Sigmoid colon (tissue), 7 donors: ENCODE data around the gene GPS1. TPM values are rescaled to one million over a fixed set of nuclear protein-coding genes. Genes with fewer than 3 reads are reported as not detected.

Experiments
- DNase-seq: peaks from one replicate; pipeline ENCODE4 v3.0.0-alpha.2; 2019
- H3K27ac ChIP-seq, 4 donors: fragments of 200-600 bp; sonication (generic); one replicate each; pipeline ENCODE4 v1.5.1; 2016 to 2019; ENCODE audit warnings: mild to moderate bottlenecking in 1 of 4
- H3K27me3 ChIP-seq, 3 donors: fragments of 200-600 bp; sonication (generic); one replicate each; pipeline ENCODE4 v1.5.1; 2019; ENCODE audit warnings: mild to moderate bottlenecking in 1 of 3
- H3K36me3 ChIP-seq, 4 donors: fragments of 200-600 bp; sonication (generic); one replicate each; pipeline ENCODE4 v1.5.1; 2016 to 2019
- H3K4me1 ChIP-seq, 4 donors: fragments of 200-600 bp; sonication (generic); one replicate each; pipeline ENCODE4 v1.5.1; 2017 to 2019
- H3K4me3 ChIP-seq, 4 donors: fragments of 200-600 bp; sonication (generic); one replicate each; pipeline ENCODE4 v1.5.1; 2017 to 2019; ENCODE audit warnings: mild to moderate bottlenecking in 2 of 4, moderate library complexity in 1 of 4
- H3K9me3 ChIP-seq, 4 donors: fragments of 200-600 bp in 3 of 4; sonication (generic) in 3 of 4; one replicate each; pipeline versions ENCODE4 v1.5.1 to v1.6.1; 2013 to 2019
- CTCF ChIP-seq, 4 experiments: fragments of 450-650 bp in 3 of 4; fragments of 200-600 bp in 1 of 4; IDR thresholded peaks; one replicate each; pipeline ENCODE4 v1.5.1; 2016 to 2019; ENCODE audit warnings: antibody characterized with exemption in 4 of 4, mild to moderate bottlenecking in 3 of 4, moderate library complexity in 2 of 4
- EP300 ChIP-seq, 4 donors: sonication (generic); formaldehyde crosslinking; IDR thresholded peaks; one replicate each; pipeline ENCODE4 v1.6.1; 2017; ENCODE audit warnings: antibody characterized with exemption in 4 of 4
- POLR2A ChIP-seq, 2 donors: fragments of 450-650 bp; IDR thresholded peaks; one replicate each; pipeline ENCODE4 v1.6.1; 2016; ENCODE audit warnings: antibody characterized with exemption in 2 of 2, mild to moderate bottlenecking in 2 of 2, moderate library complexity in 2 of 2
- POLR2AphosphoS5 ChIP-seq, 4 donors: sonication (generic); formaldehyde crosslinking; IDR thresholded peaks; one replicate each; pipeline ENCODE4 v1.6.1; 2017; ENCODE audit warnings: antibody characterized with exemption in 4 of 4
- WGBS, 2 donors: extraction: QIAGEN DNeasy Blood & Tissue Kit; methylation state at CpG; one replicate each; pipeline ENCODE4 v1.1.7; 2013; 5-methylcytosine and 5-hydroxymethylcytosine counted together
- intact Hi-C: fragments of 100-400 bp; cut with DNase I; formaldehyde crosslinking; loops from one replicate; pipeline ENCODE4 v1.15.1; 2023
- polyA plus RNA-seq, 3 donors: library from polyadenylated mRNA; stranded (reverse); fragments of 200-250 nt; gene quantifications; one replicate each; pipeline ENCODE4 v1.2.3, GENCODE V29; 2013
- total RNA-seq, 4 donors: library from RNA; depleted of rRNA; stranded (reverse); fragments of >200 nt; gene quantifications; one replicate each; pipeline ENCODE4 v1.1.0, GENCODE V29; 2016
- donor health status: healthy with polysubstance abuse.
- donor health status: Bipolar disorder and iron deficiency.
- donor health status: healthy.

GPS1 gene
- total RNA-seq = 10 to 100 TPM; 64.6 to 75.4 (median 69.8) TPM
- polyA plus RNA-seq = 10 to 100 TPM; 67.3 to 83.6 (median 69.1) TPM

GRCh38 chr17:82051776-82052637 lies at the start of gene GPS1, which contains the start of gene RFNG:
TSS of gene GPS1 (plus strand) at chr17:82051898. CDS start at chr17:82051932, 34 bp downstream.
TSS of gene RFNG (minus strand) at chr17:82051811. CDS start at chr17:82051766, 45 bp downstream.
- peaks cover 0 to 38% (median 35%) of the 10 kb centered on the region in 4 donors for H3K4me1 ChIP-seq

DNA sequence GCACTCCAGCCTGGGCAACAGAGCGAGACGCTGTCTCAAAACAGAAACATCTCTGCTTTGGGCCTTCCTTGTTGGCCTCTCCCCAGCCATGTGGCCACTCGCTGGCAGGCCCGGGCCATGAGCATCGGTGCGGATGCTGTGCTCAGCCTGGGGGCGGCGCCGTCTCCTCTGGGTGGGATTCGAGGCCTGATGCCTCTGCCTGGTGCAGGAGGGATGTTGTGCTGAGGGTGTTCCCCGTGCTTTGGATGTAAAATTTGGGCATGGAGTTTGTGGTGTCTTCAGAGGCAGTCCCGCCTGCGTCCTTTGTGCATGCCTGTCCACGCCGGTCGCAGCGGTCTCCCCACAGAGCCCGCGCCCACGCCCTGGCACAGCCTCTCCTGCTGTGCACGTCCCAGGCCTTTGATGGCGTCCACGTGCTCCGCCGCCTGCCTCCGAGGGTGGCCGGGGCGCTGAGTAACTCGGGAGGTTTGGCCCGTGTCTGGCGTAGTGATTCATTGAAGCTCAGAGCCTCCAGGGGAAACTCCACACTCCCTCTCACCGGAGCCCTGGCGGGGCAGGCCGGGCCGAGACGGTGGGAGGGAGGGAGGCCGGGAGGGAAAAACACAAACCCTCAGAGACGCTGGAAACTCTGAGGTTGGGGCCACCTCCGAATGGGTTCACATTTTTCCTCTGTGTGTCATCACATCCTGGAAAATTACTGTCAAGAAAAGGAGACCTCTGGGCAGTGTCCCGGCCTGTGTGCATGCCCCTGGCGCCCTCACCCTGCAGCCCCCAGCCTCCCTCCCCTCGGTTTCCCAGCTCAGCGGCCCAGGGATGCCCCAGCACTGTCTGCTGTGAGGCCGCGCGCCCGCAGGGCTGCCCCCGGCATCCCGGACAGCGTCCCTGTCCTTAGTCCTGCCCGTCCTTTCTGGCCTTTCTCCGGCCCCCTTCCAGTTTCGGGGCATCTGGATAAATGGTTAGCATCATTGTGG lies 48.0 kb upstream of the GPS1 start:
- peak overlapping the region in 1 of 4 donors; percentile 2 for H3K4me3 ChIP-seq
- peak; percentile 95 for DNase-seq
- TF ChIP-seq EP300 (IDR thresholded peaks at IDR 0.05) (peak in 1 of 4 donors; percentile 36), POLR2A (IDR thresholded peaks at IDR 0.05) (no peak), POLR2AphosphoS5 (IDR thresholded peaks at IDR 0.05) (peak in 3 of 4 donors; percentile 37 to 78 (median 53)), CTCF (IDR thresholded peaks at IDR 0.05) (no peak)

More at GRCh38 chr17:82051776-82052637, at the start of gene GPS1, which contains the start of gene RFNG:
- TF ChIP-seq POLR2A (IDR thresholded peaks at IDR 0.05) (no peak), CTCF (IDR thresholded peaks at IDR 0.05) (no peak), POLR2AphosphoS5 (IDR thresholded peaks at IDR 0.05) (peak; percentile 22 to 83 (median 62))
- peak; percentile 84 for DNase-seq
- Histone ChIP-seq H3K36me3 (peaks cover 24 to 72% (median 29%) of the 10 kb centered on the region in 4 donors), H3K4me3 (peak within 1 kb of the TSS; percentile 61 to 90 (median 86)), H3K9me3 (no peaks in the 10 kb centered on the region), H3K27me3 (no peaks in the 10 kb centered on the region), H3K27ac (peak within 1 kb of the TSS; percentile 55 to 84 (median 72))
- 1% methylated on average over 94 of the region's 94 CpGs for WGBS, 2 donors
- intact Hi-C loops = no loop called here

DNA sequence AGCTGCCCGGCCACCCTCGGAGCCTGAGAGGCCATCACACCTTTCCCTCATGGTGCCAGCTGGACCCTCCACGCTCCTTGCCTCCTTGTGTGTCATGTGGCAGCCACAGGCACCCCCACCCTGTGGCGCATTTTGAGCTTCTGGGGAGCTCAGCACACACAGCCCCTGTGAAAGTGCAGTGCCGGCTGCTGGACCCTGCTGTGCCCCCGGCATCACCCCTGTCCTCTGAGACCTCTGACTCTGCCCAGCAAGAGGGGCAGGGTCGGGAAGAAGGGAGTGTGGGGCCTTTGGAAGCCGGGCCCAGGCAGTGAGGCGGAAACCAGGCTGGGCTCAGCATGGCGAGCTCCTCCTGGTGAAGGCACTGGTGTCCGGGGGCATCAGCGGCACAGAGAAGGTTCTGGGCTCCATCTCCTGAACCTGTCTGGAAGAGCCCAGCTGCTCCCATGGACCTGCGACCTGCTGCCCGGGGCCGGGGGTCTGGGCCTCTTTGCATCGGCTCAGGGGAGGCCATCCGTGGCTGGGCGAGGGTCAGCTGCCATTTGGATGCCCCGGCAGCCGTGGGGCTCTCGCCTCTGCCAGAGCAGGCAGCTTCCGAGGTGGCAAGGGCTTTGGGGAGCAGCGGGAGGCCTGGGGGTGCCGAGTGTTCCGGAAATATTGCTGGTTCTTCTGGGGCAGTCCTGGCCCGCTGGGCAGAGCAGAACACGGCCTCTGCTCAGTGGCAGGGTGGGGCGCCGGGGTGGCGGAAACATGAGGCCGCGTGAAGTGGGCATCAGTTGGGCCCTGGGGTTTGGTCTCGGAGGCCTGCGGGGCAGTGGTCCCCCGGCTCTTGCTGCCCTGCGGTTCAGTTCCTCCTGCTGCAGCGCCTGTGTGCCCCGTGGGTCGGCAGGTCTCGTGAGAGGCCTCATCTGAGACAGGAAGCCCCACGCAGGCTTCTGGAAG lies 46.9 kb upstream of the GPS1 start:
- no peak for DNase-seq
- 88 to 94% methylated on average over 41 of the region's 41 CpGs for WGBS, 2 donors
- Histone ChIP-seq H3K4me1 (peaks cover 0 to 55% (median 50%) of the 10 kb centered on the region in 4 donors), H3K4me3 (no peak overlapping the region), H3K27me3 (no peaks in the 10 kb centered on the region), H3K36me3 (peaks cover 0 to 6% (median 0%) of the 10 kb centered on the region in 4 donors), H3K9me3 (no peaks in the 10 kb centered on the region), H3K27ac (peak overlapping the region; percentile 46 to 72 (median 62))
- intact Hi-C loops = no loop called here
- TF ChIP-seq POLR2AphosphoS5 (IDR thresholded peaks at IDR 0.05) = no peak

More for the DNA sequence above, 48.0 kb upstream of the GPS1 start:
- 81 to 88% methylated on average over 53 of the region's 53 CpGs for WGBS, 2 donors
- no peaks in the 10 kb centered on the region for H3K9me3 ChIP-seq
- peak overlapping the region; percentile 46 to 72 (median 62) for H3K27ac ChIP-seq
- no peaks in the 10 kb centered on the region for H3K27me3 ChIP-seq
- no peaks in the 10 kb centered on the region for H3K36me3 ChIP-seq
- peaks cover 0 to 55% (median 50%) of the 10 kb centered on the region in 4 donors for H3K4me1 ChIP-seq
- intact Hi-C loops = no loop called here

- WGBS, 2 donors = 91 to 92% methylated on average over 30 of the region's 30 CpGs
- H3K4me1 ChIP-seq = peaks cover 0 to 55% (median 50%) of the 10 kb centered on the region in 4 donors
- TF ChIP-seq POLR2A (IDR thresholded peaks at IDR 0.05) = no peak
- no peak for TF ChIP-seq POLR2AphosphoS5 (IDR thresholded peaks at IDR 0.05)
- TF ChIP-seq CTCF (IDR thresholded peaks at IDR 0.05) = no peak
- TF ChIP-seq EP300 (IDR thresholded peaks at IDR 0.05) = no peak
Measured at GRCh38 chr17:82005701-82006348, 45.9 kb upstream of the GPS1 start.

More at GRCh38 chr17:82005701-82006348, 45.9 kb upstream of the GPS1 start:
- no peak for DNase-seq
- Histone ChIP-seq H3K36me3 (peaks cover 0 to 6% (median 0%) of the 10 kb centered on the region in 4 donors), H3K27me3 (no peaks in the 10 kb centered on the region), H3K27ac (no peak overlapping the region), H3K4me3 (no peak overlapping the region), H3K9me3 (no peaks in the 10 kb centered on the region)
- intact Hi-C loops = no loop called here
